ENCODE measurements around the gene RASAL1.

The RASAL1 gene

DNA sequence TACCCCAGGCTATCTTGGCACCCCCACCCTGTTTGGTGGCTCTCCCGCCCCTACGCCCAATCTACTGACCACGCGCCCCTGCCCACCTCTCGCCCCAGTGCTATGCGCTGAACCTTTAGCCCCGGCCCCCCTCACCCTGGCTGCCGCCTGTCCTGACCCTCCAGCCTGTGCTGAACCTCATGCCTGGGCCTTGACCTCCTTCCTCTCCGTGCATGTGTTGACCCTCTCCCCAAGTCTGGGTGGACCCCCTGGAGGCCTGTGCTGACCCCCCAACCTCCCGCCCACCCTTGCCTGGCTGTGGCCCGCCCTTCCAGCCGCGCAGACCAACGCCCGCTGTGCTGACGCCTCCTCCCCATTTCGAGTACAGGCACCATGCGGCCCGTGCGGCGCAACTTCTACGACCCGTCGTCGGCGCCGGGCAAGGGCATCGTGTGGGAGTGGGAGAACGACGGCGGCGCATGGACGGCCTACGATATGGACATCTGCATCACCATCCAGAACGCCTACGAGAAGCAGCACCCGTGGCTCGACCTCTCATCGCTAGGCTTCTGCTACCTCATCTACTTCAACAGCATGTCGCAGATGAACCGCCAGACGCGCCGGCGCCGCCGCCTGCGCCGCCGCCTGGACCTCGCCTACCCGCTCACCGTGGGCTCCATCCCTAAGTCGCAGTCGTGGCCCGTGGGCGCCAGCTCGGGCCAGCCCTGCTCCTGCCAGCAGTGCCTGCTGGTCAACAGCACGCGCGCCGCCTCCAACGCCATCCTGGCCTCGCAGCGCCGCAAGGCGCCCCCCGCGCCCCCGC, 58.3 kb downstream of the RASAL1 start:
- DNase-seq (ENCODE audit: low read depth in 3 of 3, low spot score in 1 of 3) = no peak

GRCh38 chr12:113075137-113075683, 60.4 kb downstream of the RASAL1 start:
- no peak for DNase-seq (ENCODE audit: low read depth in 3 of 3, low spot score in 1 of 3)

DNA sequence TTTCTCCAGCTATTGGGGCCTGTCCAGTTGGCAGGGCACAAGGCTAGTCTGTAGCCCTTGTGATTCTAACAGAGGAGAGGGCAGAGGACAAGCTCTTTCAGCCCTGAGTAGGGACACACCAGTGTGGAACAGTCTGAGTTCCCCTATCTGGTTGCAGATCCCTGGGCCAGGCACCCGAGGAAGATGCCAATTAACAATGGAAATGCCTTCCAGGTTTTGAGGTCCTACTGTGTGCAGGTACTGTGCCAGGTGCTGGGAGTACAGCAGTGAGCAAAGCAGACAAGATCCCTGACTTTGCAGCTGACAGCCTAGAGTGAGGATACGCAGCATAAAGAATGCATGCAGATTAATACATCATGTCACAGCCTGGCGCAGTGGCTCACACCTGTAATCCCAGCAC, 62.0 kb downstream of the RASAL1 start:
- no peak for DNase-seq (ENCODE audit: low read depth in 3 of 3, low spot score in 1 of 3)

DNA sequence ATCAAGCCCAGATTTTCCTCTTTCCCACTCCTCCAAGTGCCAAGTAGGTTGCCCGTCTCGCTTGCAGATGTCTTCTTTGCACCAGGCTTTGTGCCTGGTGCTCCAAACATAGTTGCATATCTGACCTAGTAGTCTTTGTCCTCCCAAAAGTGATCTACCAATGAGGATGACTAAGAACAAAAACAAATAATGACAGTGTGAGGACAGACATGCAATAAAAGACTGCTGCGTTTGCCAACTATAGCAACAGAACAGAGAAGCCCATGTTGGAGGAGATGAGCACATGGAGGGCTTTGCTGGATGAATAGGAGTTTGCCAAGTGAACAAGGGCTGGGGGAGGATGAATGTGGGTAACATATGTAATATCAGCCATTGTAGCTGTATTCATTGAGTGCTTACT, 63.4 kb downstream of the RASAL1 start:
- DNase-seq (ENCODE audit: low read depth in 3 of 3, low spot score in 1 of 3) = no peak

DNA sequence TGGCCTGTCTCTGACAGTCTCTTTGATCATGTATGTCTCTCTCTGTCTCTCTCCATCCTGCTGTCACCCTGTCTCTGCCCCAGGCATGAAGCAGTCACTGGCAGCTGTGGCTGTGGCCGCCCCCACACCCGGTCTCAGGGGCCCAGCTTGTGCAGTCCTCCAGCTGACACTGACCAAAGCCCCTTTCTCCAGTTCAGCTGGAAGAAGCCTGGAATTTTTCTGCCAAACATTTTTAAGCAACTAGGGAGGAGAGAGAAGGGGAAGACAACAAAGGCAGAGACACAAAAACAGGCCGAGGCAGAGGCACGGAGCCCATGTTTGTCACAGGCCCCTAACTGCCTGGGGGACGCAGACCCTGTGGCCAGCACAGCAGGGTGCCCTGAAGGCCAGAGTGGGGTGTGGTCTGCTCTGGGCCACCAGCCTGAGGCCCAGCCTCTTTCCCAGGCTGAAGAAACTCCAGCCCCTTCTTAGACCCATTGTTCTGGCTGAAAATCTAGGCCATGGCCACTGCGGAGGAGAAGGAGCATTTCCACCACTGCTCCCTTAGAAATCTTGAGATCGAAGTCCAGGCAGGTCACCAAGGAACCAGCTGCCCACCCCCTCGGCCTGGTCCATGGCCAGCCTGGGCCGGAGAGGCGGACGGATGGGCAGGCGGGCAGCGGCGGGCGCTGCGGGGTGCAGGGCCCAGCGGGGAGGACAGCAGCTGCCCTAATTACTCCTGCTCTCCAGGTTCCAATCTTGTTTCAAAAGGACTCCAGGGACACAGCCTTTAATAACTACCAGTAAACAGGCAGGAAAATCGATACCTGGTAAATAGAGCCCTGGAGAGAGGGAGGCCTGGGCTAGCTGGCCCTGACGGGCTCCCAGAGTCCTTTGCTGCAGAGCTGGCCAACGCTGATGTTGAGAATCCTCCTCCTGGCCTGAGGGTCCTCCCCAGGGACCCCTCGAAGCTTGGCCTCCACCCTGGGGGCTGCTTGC, 64.1 kb downstream of the RASAL1 start:
- DNase-seq (ENCODE audit: low read depth in 3 of 3, low spot score in 1 of 3) = no peak

GRCh38 chr12:113070117-113070906, 65.2 kb downstream of the RASAL1 start:
- no peak for DNase-seq (ENCODE audit: low read depth in 3 of 3, low spot score in 1 of 3)

DNA sequence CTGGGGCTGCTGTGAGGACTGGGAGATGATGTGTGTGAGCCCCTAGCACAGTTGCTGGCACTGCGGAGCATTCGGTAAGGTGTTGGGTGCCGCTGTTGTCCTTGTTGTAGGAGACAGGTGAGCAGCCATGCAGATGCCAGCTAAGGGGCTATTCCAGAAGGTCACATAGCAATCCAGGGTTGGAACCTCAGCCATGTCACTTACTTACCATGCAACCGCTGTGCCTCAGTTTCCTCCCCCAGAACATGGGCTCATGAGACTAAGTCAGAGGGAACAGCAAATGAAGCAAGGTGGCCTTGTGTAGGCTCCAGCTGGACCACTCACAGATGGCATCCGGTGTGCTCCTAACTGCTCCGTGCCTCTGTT, 65.8 kb downstream of the RASAL1 start:
- no peak for DNase-seq (ENCODE audit: low read depth in 3 of 3, low spot score in 1 of 3)

- no peak for DNase-seq (ENCODE audit: low read depth in 3 of 3, low spot score in 1 of 3)
Measured at GRCh38 chr12:113069149-113069548, 66.4 kb downstream of the RASAL1 start.

DNA sequence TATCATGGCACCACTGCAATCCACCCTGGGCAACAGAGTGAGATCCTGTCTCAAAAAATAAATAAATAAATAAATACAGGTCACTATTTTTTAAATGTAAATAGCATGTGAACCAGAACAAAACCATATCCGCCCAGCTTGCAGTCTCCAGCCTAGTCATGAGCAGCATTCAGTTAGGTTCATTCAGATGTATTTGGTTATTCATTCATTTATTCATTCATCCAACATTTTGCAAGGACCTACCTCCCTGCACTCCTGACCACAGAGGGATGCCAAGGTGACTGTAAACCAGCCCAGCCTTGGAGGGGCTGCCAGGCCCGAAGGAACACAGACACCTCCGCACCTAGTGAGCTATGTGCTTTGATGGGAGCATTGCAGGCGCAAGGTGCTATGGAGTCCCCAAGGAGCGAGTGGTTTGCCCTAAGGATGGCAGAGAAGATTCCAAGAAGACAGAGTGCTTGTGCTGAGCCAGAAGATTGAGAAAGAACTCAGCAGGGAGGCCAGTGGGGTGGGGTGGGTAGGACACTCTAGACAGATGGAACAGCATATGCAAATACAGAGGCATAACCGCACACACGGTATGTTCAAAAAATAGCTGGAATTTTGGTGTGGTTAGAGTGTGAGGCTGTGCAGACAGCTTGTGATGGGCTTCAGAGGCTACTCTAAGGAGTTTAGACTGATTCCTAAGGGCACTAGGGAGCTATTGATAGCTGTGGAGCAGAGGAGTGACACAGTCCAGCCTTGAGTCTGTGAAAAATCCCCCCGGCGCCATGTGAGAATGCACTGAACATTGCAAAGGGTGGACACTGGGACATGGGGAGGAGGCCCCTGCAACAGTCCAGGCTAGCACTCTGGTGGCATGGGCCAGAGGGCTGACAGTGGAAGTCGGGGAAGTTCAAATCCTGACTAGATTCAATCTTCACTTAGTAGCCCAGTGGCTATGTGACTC, 67.3 kb downstream of the RASAL1 start:
- DNase-seq (ENCODE audit: low read depth in 3 of 3, low spot score in 1 of 3) = no peak

GRCh38 chr12:113066813-113067400, 68.7 kb downstream of the RASAL1 start:
- DNase-seq (ENCODE audit: low read depth in 3 of 3, low spot score in 1 of 3) = no peak

DNA sequence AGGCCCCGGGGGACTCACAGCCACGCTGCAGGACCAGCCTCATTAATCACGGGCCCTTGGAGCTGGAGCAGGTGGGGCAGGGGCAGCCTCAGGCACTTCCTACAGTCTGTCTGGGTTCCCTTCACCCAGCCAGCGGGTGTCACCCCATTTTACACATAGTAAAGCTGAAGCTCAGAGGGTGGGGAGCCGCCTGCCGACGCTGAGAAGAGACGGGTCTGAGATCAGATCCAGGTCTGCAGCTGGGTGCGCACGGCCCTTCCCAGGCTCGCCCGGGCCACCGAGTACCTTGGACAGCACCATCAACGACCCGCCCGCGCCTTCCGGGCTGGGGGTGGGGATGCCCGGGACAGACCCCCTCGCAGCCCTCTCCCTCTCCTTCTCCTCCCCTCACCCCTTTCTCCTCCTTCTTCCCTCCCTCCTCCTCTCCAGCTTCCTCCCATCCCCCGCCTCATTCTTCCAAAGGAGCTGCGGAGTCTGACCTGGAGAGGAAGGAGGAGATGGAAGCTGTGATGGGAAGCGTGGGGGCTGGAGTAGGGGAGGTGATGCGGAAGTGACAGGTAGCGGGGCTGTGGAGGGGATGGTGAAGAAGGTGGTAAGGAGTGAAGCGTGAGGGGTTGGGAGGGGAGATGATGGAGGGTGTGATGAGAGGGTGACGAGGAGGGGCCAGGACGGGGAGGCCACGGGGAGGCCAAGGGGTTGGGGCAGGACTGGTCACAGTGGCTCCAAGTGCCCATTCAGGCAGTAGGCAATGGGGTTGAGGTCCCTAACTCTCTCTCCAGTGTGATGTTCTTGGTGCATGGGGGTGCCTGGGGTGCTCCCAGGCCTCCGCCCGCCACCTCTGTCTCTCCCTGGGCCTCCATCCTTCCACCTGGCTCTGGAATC, 70.2 kb downstream of the RASAL1 start:
- no peak for DNase-seq (ENCODE audit: low read depth in 3 of 3, low spot score in 1 of 3)

GRCh38 chr12:113064395-113065125, 71.0 kb downstream of the RASAL1 start:
- DNase-seq (ENCODE audit: low read depth in 3 of 3, low spot score in 1 of 3) = no peak

- DNase-seq (ENCODE audit: low read depth in 3 of 3, low spot score in 1 of 3) = no peak
Measured at GRCh38 chr12:113063396-113064350, 71.9 kb downstream of the RASAL1 start.

GRCh38 chr12:113062502-113063395, 72.8 kb downstream of the RASAL1 start:
- DNase-seq (ENCODE audit: low read depth in 3 of 3, low spot score in 1 of 3) = no peak

DNA sequence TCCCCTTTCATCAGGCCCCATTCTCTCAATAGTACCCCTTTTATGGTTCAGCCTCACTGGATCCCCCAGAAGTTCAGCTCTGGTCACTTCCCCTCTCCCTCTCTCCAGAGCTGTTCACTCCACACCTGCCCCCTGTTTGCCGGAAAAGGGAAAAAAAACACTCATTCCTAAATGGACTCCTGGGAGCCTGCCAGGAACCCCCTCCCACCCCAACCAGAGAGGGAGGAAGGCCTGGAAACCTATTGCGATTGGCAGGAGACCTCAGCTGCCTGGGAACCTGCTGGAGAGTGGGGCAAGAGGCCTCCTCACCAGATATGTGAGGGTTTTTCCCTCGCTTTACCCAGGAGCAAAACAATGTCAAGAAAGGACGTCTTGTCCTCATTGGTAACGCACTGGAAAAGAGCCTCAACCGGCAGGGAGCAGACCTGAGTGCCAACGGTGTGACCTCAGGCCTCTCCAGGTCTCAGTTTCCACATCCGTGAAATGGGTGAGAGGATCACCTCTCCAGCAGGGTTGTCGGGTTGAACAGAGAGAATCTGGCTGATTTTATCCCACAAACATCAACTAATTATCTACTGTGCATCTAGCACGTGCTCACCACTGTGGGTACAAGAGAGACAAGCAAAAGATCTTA, 74.4 kb downstream of the RASAL1 start:
- DNase-seq (ENCODE audit: low read depth in 3 of 3, low spot score in 1 of 3) = no peak
